ENCODE data around the gene ZNF784.
A peak's percentile ranks its signal among the peaks of the same experiment; 100 is the strongest.
"Not testable (repeated sequence)": the region's sequence is repeated elsewhere in the genome, so short reads cannot be mapped to it uniquely, and the experiment has no call there.

ZNF784 gene

DNA sequence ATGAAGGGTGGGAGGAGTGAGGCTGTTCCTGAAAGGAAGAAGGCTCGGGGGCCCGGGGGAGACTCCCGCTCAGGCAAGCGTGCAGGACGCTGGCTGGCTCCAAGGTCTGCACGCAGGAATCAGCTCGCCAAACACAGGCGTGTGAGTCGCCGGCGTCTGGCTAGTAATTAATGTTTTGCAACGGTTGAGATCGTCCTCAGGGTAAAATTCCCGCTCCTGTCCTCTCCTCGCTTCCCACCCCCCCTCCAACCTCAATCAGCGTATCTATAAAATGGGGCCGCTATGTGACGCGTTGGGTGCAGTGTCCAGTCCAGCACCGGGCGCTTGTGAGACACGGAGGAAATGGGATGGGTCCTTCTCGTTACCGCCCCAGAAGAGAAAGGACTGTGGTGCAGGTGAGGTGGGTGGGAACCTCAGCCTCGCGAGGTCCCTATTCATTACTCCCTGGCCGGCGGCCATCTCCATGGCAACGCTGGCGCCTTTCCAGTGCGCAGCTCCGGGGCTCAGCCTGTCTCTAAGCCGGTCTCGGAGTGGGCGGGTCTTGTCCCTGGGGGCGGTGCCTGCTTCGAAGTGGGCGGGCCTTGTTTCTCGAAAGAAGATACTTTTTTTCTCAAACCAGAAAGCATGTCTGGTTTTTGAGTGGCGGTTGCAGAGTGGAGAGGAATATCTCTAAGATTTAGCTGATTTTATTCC lies 37.2 kb downstream of the ZNF784 start:
- H3K4me3 ChIP-seq (ENCODE audit: control insufficient read depth, low read depth, low read length) = peak overlapping the region; percentile 43
- DNase-seq (ENCODE audit: low read depth) = peak; percentile 86
- TF ChIP-seq, protein P1, sequence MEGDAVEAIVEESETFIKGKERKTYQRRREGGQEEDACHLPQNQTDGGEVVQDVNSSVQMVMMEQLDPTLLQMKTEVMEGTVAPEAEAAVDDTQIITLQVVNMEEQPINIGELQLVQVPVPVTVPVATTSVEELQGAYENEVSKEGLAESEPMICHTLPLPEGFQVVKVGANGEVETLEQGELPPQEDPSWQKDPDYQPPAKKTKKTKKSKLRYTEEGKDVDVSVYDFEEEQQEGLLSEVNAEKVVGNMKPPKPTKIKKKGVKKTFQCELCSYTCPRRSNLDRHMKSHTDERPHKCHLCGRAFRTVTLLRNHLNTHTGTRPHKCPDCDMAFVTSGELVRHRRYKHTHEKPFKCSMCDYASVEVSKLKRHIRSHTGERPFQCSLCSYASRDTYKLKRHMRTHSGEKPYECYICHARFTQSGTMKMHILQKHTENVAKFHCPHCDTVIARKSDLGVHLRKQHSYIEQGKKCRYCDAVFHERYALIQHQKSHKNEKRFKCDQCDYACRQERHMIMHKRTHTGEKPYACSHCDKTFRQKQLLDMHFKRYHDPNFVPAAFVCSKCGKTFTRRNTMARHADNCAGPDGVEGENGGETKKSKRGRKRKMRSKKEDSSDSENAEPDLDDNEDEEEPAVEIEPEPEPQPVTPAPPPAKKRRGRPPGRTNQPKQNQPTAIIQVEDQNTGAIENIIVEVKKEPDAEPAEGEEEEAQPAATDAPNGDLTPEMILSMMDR (conservative IDR thresholded peaks at IDR 0.05; ENCODE audit: control insufficient read depth, insufficient read depth, low read depth, low read length) = no peak

DNA sequence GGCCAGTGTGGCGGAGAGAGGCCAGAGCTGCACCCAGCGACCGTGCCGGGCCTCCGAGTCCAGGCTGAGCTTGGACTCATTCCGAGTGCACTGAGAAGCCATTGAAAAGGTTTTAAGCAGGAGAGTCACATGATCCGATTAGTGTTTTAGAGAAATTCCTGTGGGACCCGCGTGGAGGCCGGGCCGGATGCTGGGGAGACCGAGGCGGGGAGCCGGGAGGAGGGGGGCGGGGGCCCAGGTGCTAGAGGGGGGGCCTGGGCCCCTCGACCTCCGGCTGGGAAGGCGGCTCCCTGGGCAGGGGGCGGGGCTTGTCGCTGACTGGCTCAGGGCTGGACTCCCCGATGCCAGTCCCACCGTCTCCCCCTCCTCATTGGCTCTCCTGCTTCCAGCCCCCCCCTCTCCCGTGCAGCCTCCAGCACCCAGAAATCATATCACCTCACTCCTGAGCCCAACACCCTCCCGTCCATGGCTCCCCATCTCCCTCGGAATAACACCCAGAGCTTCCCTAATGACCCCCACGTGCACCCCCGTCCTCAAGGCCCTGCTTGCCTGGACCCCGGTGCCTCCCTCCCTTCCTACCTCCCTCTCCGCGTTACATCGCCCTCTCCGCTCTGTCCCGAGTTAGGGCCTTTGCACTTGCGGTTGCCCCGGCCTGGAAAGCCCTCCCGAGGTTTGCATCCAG lies 38.6 kb downstream of the ZNF784 start:
- DNase-seq (ENCODE audit: low read depth) = peak; percentile 52
- TF ChIP-seq, protein P1 (conservative IDR thresholded peaks at IDR 0.05; ENCODE audit: control insufficient read depth, insufficient read depth, low read depth, low read length) = no peak

DNA sequence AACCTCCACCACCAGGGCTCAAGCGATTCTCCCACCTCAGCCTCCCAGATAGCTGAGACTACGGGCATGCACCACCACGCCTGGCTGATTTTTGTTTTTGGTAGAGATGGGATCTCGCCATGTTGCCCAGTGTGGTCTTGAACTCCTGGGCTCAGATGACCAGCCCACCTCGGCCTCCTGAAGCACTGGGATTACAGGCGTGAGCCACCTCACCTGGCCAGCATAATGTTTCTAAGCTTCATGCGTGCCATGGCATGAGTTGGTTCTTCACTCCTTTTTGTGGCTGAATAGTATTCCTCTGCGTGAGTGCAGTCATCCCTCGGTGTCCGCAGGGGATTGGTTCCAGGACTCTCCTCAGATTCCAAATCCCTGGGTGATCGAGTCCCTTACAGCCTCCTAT lies 39.5 kb downstream of the ZNF784 start:
- TF ChIP-seq, protein P1 (conservative IDR thresholded peaks at IDR 0.05; ENCODE audit: control insufficient read depth, insufficient read depth, low read depth, low read length) = no peak
- H3K4me3 ChIP-seq (ENCODE audit: control insufficient read depth, low read depth, low read length) = no peak overlapping the region
- DNase-seq (ENCODE audit: low read depth) = no peak

More for the DNA sequence above, 38.6 kb downstream of the ZNF784 start:
- peak overlapping the region; percentile 31 for H3K4me3 ChIP-seq (ENCODE audit: control insufficient read depth, low read depth, low read length)

DNA sequence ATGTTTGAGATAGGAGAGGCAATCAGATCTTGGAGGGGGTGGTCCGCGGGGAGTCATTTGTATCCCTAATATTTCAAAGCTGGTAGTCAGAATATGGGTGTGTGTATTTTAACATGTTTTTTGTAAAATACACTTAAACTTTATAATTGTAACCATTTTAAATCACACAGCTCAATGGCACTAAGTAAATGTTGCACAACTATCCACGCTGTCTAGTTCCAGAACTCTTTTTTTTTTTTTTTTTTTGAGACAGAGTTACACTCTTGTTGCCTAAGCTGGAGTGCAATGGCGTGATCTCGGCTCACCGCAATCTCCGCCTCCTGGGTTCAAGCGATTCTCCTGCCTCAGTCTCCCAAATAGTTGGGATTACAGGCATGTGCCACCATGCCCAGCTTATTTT lies 40.5 kb downstream of the ZNF784 start:
- H3K4me3 ChIP-seq (ENCODE audit: control insufficient read depth, low read depth, low read length); DNase-seq (ENCODE audit: low read depth): not testable (repeated sequence)

DNA sequence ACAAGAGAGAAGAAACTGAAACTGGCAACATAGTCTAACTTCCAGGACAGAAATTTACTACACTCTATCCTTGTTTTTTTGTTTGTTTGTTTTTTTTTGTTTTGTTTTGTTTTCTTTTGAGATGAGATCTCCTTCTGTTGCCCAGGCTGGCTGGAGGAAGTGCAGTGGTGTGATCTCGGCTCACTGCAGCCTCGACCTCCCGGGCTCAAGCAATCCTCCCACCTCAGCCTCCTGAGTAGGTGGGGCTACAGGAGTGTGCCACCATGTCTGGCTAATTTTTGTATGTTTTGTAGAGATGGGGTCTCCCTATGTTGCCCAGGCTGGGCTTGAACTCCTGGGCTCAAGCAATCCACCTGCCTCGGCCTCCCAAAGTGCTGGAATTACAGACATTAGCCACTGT lies 42.1 kb downstream of the ZNF784 start:
- H3K4me3 ChIP-seq (ENCODE audit: control insufficient read depth, low read depth, low read length) = not testable (repeated sequence)

DNA sequence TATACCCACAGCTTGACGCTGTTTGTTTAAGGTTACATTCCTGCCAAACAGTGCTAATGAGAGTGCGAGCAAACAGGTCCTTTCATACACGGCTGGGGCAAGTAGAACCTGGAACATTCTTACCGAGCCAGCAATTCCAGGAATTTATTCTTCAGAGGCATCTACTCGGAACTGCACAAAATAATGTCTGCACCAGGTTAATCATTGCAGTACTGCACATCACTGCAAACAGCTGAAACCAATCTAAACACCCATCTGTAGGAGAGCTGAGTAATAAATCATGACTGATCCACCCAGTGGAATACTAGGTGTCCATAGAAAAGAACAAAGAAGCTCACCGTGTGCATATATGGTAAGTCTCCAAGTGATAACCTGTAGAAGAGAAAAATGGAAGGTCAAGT lies 42.5 kb downstream of the ZNF784 start:
- TF ChIP-seq, protein P1 (conservative IDR thresholded peaks at IDR 0.05; ENCODE audit: control insufficient read depth, insufficient read depth, low read depth, low read length) = no peak
- peak; percentile 34 for DNase-seq (ENCODE audit: low read depth)
- H3K4me3 ChIP-seq (ENCODE audit: control insufficient read depth, low read depth, low read length) = no peak overlapping the region

More for the DNA sequence above, 42.1 kb downstream of the ZNF784 start:
- not testable (repeated sequence) for DNase-seq (ENCODE audit: low read depth)

DNA sequence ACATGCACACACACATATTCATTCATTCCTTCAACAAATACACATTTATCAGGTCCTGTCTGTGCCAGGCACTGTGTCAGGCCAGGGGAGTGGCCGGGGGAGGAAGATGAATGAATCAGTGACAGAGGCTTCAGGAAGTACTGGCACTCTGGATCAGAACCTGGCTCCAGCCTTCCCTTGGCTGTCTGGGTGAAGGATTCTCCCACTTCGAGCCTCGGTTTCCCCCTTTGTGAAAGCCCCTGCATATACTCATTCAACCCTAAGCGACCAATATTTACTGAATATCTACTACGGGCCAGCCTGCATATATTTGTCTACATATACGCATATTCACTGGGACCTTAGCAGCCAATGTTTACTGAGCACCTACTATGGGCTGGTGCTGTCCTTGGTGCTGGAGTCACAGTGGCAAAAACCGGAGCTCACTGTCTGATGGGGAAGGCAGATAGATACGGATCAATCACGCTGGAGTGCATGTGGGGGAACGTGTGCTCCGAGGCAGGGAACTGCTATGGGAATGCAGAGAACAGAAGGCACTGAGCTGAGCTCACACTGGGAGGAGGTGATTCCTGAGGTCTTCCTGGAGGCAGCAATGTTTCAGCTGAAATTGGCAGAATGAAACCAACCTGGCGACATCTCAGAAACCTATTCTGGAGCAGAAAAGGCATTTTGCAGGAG lies 43.1 kb downstream of the ZNF784 start:
- TF ChIP-seq, protein P1 (conservative IDR thresholded peaks at IDR 0.05; ENCODE audit: control insufficient read depth, insufficient read depth, low read depth, low read length) = no peak
- peak overlapping the region; percentile 86 for H3K4me3 ChIP-seq (ENCODE audit: control insufficient read depth, low read depth, low read length)
- DNase-seq (ENCODE audit: low read depth) = no peak

All from fibroblast of mammary gland (primary cell).